Suprapubic skin (tissue), 4 donors: ENCODE measurements around the gene POLR1H. TPM values are rescaled to one million over a fixed set of nuclear protein-coding genes. Genes with fewer than 3 reads are reported as not detected.
"Not testable (repeated sequence)": the region's sequence is repeated elsewhere in the genome, so short reads cannot be mapped to it uniquely, and the experiment has no call there.

Source experiments
- DNase-seq, 2 donors: peaks; one replicate each; pipeline ENCODE4 v3.0.0-alpha.2; 2019; ENCODE audit warnings: low spot score in 2 of 2
- H3K27ac ChIP-seq: fragments of 200-600 bp; sonication (generic); one replicate; pipeline ENCODE4 v1.5.1; 2019
- H3K27me3 ChIP-seq: fragments of 200-600 bp; sonication (generic); one replicate; pipeline ENCODE4 v1.5.1; 2019
- H3K36me3 ChIP-seq: fragments of 200-600 bp; sonication (generic); one replicate; pipeline ENCODE4 v1.5.1; 2019
- H3K4me1 ChIP-seq: fragments of 200-600 bp; sonication (generic); one replicate; pipeline ENCODE4 v1.5.1; 2019
- H3K4me3 ChIP-seq: fragments of 200-600 bp; sonication (generic); one replicate; pipeline ENCODE4 v1.5.1; 2019; ENCODE audit warnings: mild to moderate bottlenecking
- H3K9me3 ChIP-seq: fragments of 200-600 bp; sonication (generic); one replicate; pipeline ENCODE4 v1.5.1; 2019
- CTCF ChIP-seq, 2 donors: fragments of 200-600 bp in 1 of 2; fragments of 450-650 bp in 1 of 2; sonication (generic) in 1 of 2; IDR thresholded peaks; one replicate each; pipeline ENCODE4 v1.5.1; 2016 to 2019; ENCODE audit warnings: antibody characterized with exemption in 2 of 2, mild to moderate bottlenecking in 1 of 2, moderate library complexity in 1 of 2
- EP300 ChIP-seq: sonication (generic); formaldehyde crosslinking; IDR thresholded peaks from one replicate; pipeline ENCODE4 v1.6.1; 2017; ENCODE audit warnings: antibody characterized with exemption
- POLR2A ChIP-seq, 2 donors: fragments of 450-650 bp; IDR thresholded peaks; one replicate each; pipeline ENCODE4 v1.6.1; 2017; ENCODE audit warnings: antibody characterized with exemption in 2 of 2, mild to moderate bottlenecking in 2 of 2, moderate library complexity in 2 of 2
- POLR2AphosphoS5 ChIP-seq, 3 donors: sonication (generic); formaldehyde crosslinking; IDR thresholded peaks; one replicate each; pipeline ENCODE4 v1.6.1; 2017; ENCODE audit warnings: antibody characterized with exemption in 3 of 3
- WGBS: methylation state at CpG from one replicate; pipeline ENCODE4 v1.1.5; 2018; 5-methylcytosine and 5-hydroxymethylcytosine counted together
- total RNA-seq, 4 donors: library from RNA; depleted of rRNA; stranded (reverse); fragments of >200 nt; gene quantifications; one replicate each; pipeline ENCODE4 v1.1.0, GENCODE V29; 2016

The POLR1H gene
- total RNA-seq = 10 to 100 TPM; 16.7 to 23.9 (median 21.6) TPM

GRCh38 chr6:30061092-30061857 is at the start of gene POLR1H:
TSS of gene POLR1H (plus strand) at chr6:30061265. CDS start at chr6:30061525, 260 bp downstream.
- Histone ChIP-seq H3K9me3 (no peaks in the 10 kb centered on the region), H3K4me3 (peak within 1 kb of the TSS; percentile 85), H3K27ac (peak within 1 kb of the TSS; percentile 89), H3K27me3 (no peaks in the 10 kb centered on the region), H3K4me1 (peaks cover 34% of the 10 kb centered on the region), H3K36me3 (peaks cover 12% of the 10 kb centered on the region)
- WGBS = under 1% methylated on average over 45 of the region's 48 CpGs
- peak; percentile 94 to 95 for DNase-seq
- TF ChIP-seq POLR2A (IDR thresholded peaks at IDR 0.05) (peak in 1 of 2 donors; percentile 83), EP300 (no peak), CTCF (IDR thresholded peaks at IDR 0.05) (no peak), POLR2AphosphoS5 (IDR thresholded peaks at IDR 0.05) (peak; percentile 74 to 88 (median 84))

GRCh38 chr6:30013291-30013922 is 47.7 kb upstream of the POLR1H start:
- Histone ChIP-seq H3K4me3 (no peak overlapping the region), H3K27ac (no peak overlapping the region), H3K36me3 (no peaks in the 10 kb centered on the region), H3K9me3 (no peaks in the 10 kb centered on the region), H3K4me1 (no peaks in the 10 kb centered on the region), H3K27me3 (peaks cover 7% of the 10 kb centered on the region)
- WGBS = 57% methylated on average over 13 of the region's 13 CpGs
- DNase-seq = no peak
- peak in 1 of 2 donors; percentile 79 for TF ChIP-seq CTCF (IDR thresholded peaks at IDR 0.05)
- no peak for TF ChIP-seq POLR2AphosphoS5 (IDR thresholded peaks at IDR 0.05)

- no peak overlapping the region for H3K27ac ChIP-seq
- H3K4me3 ChIP-seq = no peak overlapping the region
- no peak for TF ChIP-seq EP300
- no peak for TF ChIP-seq POLR2A (IDR thresholded peaks at IDR 0.05)
- TF ChIP-seq CTCF (IDR thresholded peaks at IDR 0.05) = no peak
- TF ChIP-seq POLR2AphosphoS5 (IDR thresholded peaks at IDR 0.05) = no peak
- no peaks in the 10 kb centered on the region for H3K4me1 ChIP-seq
- H3K36me3 ChIP-seq = peaks cover 6% of the 10 kb centered on the region
- no peaks in the 10 kb centered on the region for H3K9me3 ChIP-seq
- 83% methylated on average over 2 of the region's 2 CpGs for WGBS
- no peaks in the 10 kb centered on the region for H3K27me3 ChIP-seq
- DNase-seq = no peak
These were observed 41.2 kb upstream of the POLR1H start for GRCh38 chr6:30019819-30020218.

GRCh38 chr6:30020626-30021025 is 40.4 kb upstream of the POLR1H start:
- no peak for DNase-seq
- no peak for TF ChIP-seq EP300
- TF ChIP-seq CTCF (IDR thresholded peaks at IDR 0.05) = no peak
- no peak for TF ChIP-seq POLR2A (IDR thresholded peaks at IDR 0.05)
- no peak for TF ChIP-seq POLR2AphosphoS5 (IDR thresholded peaks at IDR 0.05)
- no peak overlapping the region for H3K4me3 ChIP-seq

GRCh38 chr6:30022189-30022588 is 38.9 kb upstream of the POLR1H start:
- no peaks in the 10 kb centered on the region for H3K9me3 ChIP-seq
- 88% methylated on average over 3 of the region's 3 CpGs for WGBS
- TF ChIP-seq POLR2AphosphoS5 (IDR thresholded peaks at IDR 0.05) (no peak), POLR2A (IDR thresholded peaks at IDR 0.05) (no peak), CTCF (IDR thresholded peaks at IDR 0.05) (no peak), EP300 (no peak)

More at GRCh38 chr6:30020626-30021025, 40.4 kb upstream of the POLR1H start:
- H3K36me3 ChIP-seq = peaks cover 6% of the 10 kb centered on the region
- H3K4me1 ChIP-seq = no peaks in the 10 kb centered on the region
- H3K27ac ChIP-seq = no peak overlapping the region
- H3K9me3 ChIP-seq = no peaks in the 10 kb centered on the region
- no peaks in the 10 kb centered on the region for H3K27me3 ChIP-seq
- 74% methylated on average over 1 of the region's 1 CpG for WGBS

GRCh38 chr6:30022712-30023111 is 38.4 kb upstream of the POLR1H start:
- not testable (repeated sequence) for H3K9me3 ChIP-seq, H3K4me3 ChIP-seq, DNase-seq, H3K36me3 ChIP-seq, H3K27ac ChIP-seq, H3K4me1 ChIP-seq, H3K27me3 ChIP-seq

More at GRCh38 chr6:30022189-30022588, 38.9 kb upstream of the POLR1H start:
- Histone ChIP-seq H3K4me1 (no peaks in the 10 kb centered on the region), H3K4me3 (no peak overlapping the region), H3K27ac (no peak overlapping the region), H3K27me3 (no peaks in the 10 kb centered on the region), H3K36me3 (peaks cover 6% of the 10 kb centered on the region)
- no peak for DNase-seq
